SK-N-SH (cell line): ENCODE measurements around the gene NUDT1. TPM values are rescaled to one million over a fixed set of nuclear protein-coding genes. Genes with fewer than 3 reads are reported as not detected.

Experiments used
- CTCF ChIA-PET: fragments of 300-600, 350-600 bp; formaldehyde crosslinking; extraction: SDS; loops from one replicate; lab custom pipeline; 2021; lab: Yijun Ruan, JAX
- POLR2A ChIA-PET: fragments of 350-600 bp; sonication (Branson Sonifier 250); formaldehyde crosslinking; extraction: SDS; loops from one replicate; lab custom pipeline; 2020; ENCODE audit warnings: antibody characterized with exemption, inconsistent platforms; lab: Yijun Ruan, JAX
- DNase-seq: peaks from one replicate; pipeline ENCODE4 v3.0.0; 2012
- H2AFZ ChIP-seq: fragments of 200-600 bp; sonication (generic); 2 replicates; pipeline ENCODE4 v1.8.1; 2016; ENCODE audit warnings: antibody characterized with exemption, mild to moderate bottlenecking, low read depth
- H3F3A ChIP-seq: fragments of 200-600 bp; sonication (generic); replicated peaks from 2 replicates; pipeline ENCODE3; 2016; ENCODE audit warnings: antibody characterized with exemption, mild to moderate bottlenecking; ENCODE audit not compliant: insufficient read depth
- H3K27ac ChIP-seq, 2 experiments: fragments of 200-500 bp in 1 of 2; fragments of 200-600 bp in 1 of 2; sonication (Bioruptor generic) in 1 of 2; sonication (generic), shearing (Covaris generic) in 1 of 2; 2 replicates each; pipeline versions ENCODE4 v1.5.1 to v1.6.1; 2014 to 2016; ENCODE audit warnings: low read depth in 2 of 2, inconsistent platforms in 1 of 2, low read length in 1 of 2, mild to moderate bottlenecking in 1 of 2, mixed read lengths in 1 of 2
- H3K27me3 ChIP-seq: fragments of 200-600 bp; sonication (generic), shearing (Covaris generic); 2 replicates; pipeline ENCODE4 v1.6.1; 2016; ENCODE audit warnings: mixed run types; ENCODE audit not compliant: insufficient read depth
- H3K36me3 ChIP-seq, 2 experiments: fragments of 200-500 bp in 1 of 2; fragments of 200-600 bp in 1 of 2; sonication (Bioruptor generic) in 1 of 2; sonication (generic) in 1 of 2; replicated peaks in 1 of 2; 2 replicates each; pipeline versions ENCODE3 to v1.5.1; 2014 to 2016; ENCODE audit warnings: low read length in 1 of 2, mild to moderate bottlenecking in 1 of 2; ENCODE audit not compliant: insufficient read depth in 2 of 2, control insufficient read depth in 1 of 2
- H3K4me1 ChIP-seq, 2 experiments: fragments of 200-500 bp in 1 of 2; fragments of 200-600 bp in 1 of 2; sonication (Bioruptor generic) in 1 of 2; sonication (generic), shearing (Covaris generic) in 1 of 2; 2 replicates each; pipeline versions ENCODE4 v1.5.1 to v1.6.1; 2014 to 2016; ENCODE audit warnings: low read depth in 1 of 2, low read length in 1 of 2, mixed run types in 1 of 2; ENCODE audit not compliant: insufficient read depth in 2 of 2, control insufficient read depth in 1 of 2
- H3K4me2 ChIP-seq: fragments of 200-600 bp; sonication (generic), shearing (Covaris generic); 2 replicates; pipeline ENCODE4 v1.6.1; 2017; ENCODE audit warnings: mixed run types
- H3K4me3 ChIP-seq, 2 experiments: fragments of 200-500 bp in 1 of 2; fragments of 200-600 bp in 1 of 2; sonication (Bioruptor generic) in 1 of 2; sonication (generic), shearing (Covaris generic) in 1 of 2; 2 replicates each; pipeline versions ENCODE4 v1.5.1 to v1.8.1; 2014 to 2016; ENCODE audit warnings: low read depth in 2 of 2, inconsistent platforms in 1 of 2, low read length in 1 of 2, mild to moderate bottlenecking in 1 of 2, mixed read lengths in 1 of 2, moderate library complexity in 1 of 2
- H3K79me2 ChIP-seq: fragments of 200-600 bp; sonication (generic); 2 replicates; pipeline ENCODE4 v1.8.1; 2017; ENCODE audit warnings: mild to moderate bottlenecking; ENCODE audit not compliant: insufficient read depth
- H3K9ac ChIP-seq: fragments of 200-600 bp; sonication (generic); 2 replicates; pipeline ENCODE4 v1.6.1; 2017; ENCODE audit warnings: mixed run types
- H3K9me2 ChIP-seq: fragments of 200-600 bp; sonication (generic); 2 replicates; pipeline ENCODE4 v1.6.1; 2017; ENCODE audit warnings: mixed run types
- H3K9me3 ChIP-seq: fragments of 200-600 bp; sonication (generic); 2 replicates; pipeline ENCODE4 v1.6.1; 2017; ENCODE audit warnings: mixed run types, mild to moderate bottlenecking, moderate library complexity
- H4K20me1 ChIP-seq: fragments of 200-600 bp; sonication (generic); 2 replicates; pipeline ENCODE4 v1.6.1; 2017; ENCODE audit warnings: mild to moderate bottlenecking, mixed run types; ENCODE audit not compliant: insufficient read depth
- FOSL2 ChIP-seq: IDR thresholded peaks from 2 replicates; pipeline ENCODE4 v1.4.0; 2012; ENCODE audit warnings: low read depth, mild to moderate bottlenecking, moderate library complexity, borderline replicate concordance
- FOXJ3 ChIP-seq: sonication (generic); formaldehyde crosslinking; IDR thresholded peaks from 2 replicates; pipeline ENCODE4 v1.5.1; 2020; ENCODE audit warnings: mild to moderate bottlenecking, missing genetic modification reagents
- FOXM1 ChIP-seq: IDR thresholded peaks from 2 replicates; pipeline ENCODE4 v1.4.0; 2012; ENCODE audit warnings: low read depth, mild to moderate bottlenecking
- GABPA ChIP-seq: IDR thresholded peaks from 2 replicates; pipeline ENCODE4 v1.4.0; 2012; ENCODE audit warnings: low read depth, mild to moderate bottlenecking
- MXI1 ChIP-seq: IDR thresholded peaks from 2 replicates; pipeline ENCODE4 v1.6.1; 2012; ENCODE audit warnings: mild to moderate bottlenecking, low read depth, low read length, improper control_type of control experiment
- NRF1 ChIP-seq: IDR thresholded peaks from 2 replicates; pipeline ENCODE4 v1.6.1; 2012; ENCODE audit warnings: low read depth, mild to moderate bottlenecking, low read length
- POLR2AphosphoS5 ChIP-seq: IDR thresholded peaks from 2 replicates; pipeline ENCODE4 v1.6.1; 2012; ENCODE audit warnings: low read depth, low read length
- RCOR1 ChIP-seq: fragments of 150-350 bp; IDR thresholded peaks from 2 replicates; pipeline ENCODE4 v1.6.1; 2017; ENCODE audit warnings: antibody characterized with exemption, low read length
- SIN3A ChIP-seq: IDR thresholded peaks from 2 replicates; pipeline ENCODE4 v1.6.1; 2012; ENCODE audit warnings: low read depth, mild to moderate bottlenecking, low read length, moderate library complexity, borderline replicate concordance
- TEAD4 ChIP-seq: IDR thresholded peaks from 2 replicates; pipeline ENCODE4 v1.4.0; 2012; ENCODE audit warnings: mild to moderate bottlenecking, borderline replicate concordance; ENCODE audit not compliant: insufficient read depth
- USF2 ChIP-seq: fragments of 150-350 bp; IDR thresholded peaks from 2 replicates; pipeline ENCODE4 v1.6.1; 2017; ENCODE audit warnings: antibody characterized with exemption, low read length, low read depth, borderline replicate concordance
- YY1 ChIP-seq: IDR thresholded peaks from 2 replicates; pipeline ENCODE4 v1.4.0; 2012; ENCODE audit warnings: low read depth, mild to moderate bottlenecking
- WGBS: methylation state at CpG from one replicate; pipeline ENCODE4 v1.1.6; 2017; ENCODE audit warnings: low lambda C conversion rate; 5-methylcytosine and 5-hydroxymethylcytosine counted together
- polyA plus RNA-seq, 3 experiments: library from polyadenylated mRNA; depleted of rRNA; stranded (reverse); fragments of >200 nt; gene quantifications; 2 replicates each; pipeline ENCODE4 v1.2.3, GENCODE V29; 2012
- TF ChIP-seq, protein P1 (sequence below): IDR thresholded peaks from 2 replicates; pipeline ENCODE4 v1.4.0; 2012; ENCODE audit warnings: low read depth, borderline replicate concordance
- TF ChIP-seq, protein P2 (sequence below): IDR thresholded peaks from 2 replicates; pipeline ENCODE4; 2012

Gene NUDT1
- polyA plus RNA-seq, 1 of the 3 experiments (the other 2 are of a cell fraction): 98.1 TPM

DNA sequence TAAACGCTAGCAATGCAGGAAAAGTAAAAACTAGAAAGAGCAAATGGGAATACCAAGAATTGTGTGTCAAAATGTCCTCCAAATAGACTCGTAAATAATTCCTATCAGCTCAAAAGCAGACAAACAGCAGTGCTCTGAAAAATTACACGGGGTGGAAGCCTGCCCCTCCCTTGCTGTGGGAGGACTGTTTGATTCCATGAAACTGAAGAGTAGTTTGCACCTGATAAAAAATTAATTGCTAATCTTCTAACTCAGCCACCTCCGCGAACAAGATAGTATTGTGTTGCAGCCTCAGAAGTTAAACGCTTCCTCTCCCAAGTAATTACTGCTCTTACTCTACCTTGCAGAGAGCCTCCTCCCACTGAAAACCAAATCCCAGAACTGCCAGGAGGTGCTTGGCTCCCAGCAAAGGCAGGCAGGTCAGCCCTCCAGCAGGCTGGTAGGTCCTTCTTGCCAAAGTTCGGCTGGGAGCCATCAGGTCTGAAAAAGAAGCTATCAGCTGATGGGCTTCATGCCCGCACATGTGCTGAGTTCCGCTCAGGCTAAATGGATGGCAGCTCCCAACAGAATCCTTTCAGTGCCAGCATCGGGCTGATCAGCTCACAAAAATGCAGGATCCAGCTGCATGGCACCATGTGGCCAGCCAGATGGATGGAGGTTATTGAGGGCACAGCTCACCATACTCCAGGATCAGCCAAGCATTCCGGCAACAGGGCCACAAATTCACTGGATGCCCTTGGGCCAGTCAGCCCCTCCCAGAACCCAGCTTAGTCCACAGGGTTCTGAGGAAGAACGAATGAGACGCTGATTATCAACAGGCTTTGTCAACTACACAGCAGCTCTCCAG, 46.4 kb upstream of the NUDT1 start:
- POLR2A ChIA-PET: no interaction called here

More for the DNA sequence above, 46.4 kb upstream of the NUDT1 start:
- DNase-seq: no peak
- no peak for TF ChIP-seq FOXJ3 (CRISPR knock-in tag)
- no peak for TF ChIP-seq TEAD4
- no peak for TF ChIP-seq YY1
- TF ChIP-seq, protein P1, sequence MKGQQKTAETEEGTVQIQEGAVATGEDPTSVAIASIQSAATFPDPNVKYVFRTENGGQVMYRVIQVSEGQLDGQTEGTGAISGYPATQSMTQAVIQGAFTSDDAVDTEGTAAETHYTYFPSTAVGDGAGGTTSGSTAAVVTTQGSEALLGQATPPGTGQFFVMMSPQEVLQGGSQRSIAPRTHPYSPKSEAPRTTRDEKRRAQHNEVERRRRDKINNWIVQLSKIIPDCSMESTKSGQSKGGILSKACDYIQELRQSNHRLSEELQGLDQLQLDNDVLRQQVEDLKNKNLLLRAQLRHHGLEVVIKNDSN: no peak
- TF ChIP-seq, protein P2, sequence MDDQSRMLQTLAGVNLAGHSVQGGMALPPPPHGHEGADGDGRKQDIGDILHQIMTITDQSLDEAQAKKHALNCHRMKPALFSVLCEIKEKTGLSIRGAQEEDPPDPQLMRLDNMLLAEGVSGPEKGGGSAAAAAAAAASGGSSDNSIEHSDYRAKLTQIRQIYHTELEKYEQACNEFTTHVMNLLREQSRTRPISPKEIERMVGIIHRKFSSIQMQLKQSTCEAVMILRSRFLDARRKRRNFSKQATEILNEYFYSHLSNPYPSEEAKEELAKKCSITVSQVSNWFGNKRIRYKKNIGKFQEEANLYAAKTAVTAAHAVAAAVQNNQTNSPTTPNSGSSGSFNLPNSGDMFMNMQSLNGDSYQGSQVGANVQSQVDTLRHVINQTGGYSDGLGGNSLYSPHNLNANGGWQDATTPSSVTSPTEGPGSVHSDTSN: no peak
- no peak for TF ChIP-seq FOSL2
- TF ChIP-seq GABPA: no peak
- no peak for TF ChIP-seq USF2
- no peak for TF ChIP-seq RCOR1
- TF ChIP-seq FOXM1: no peak
- no peak for TF ChIP-seq MXI1
- no peak for TF ChIP-seq POLR2AphosphoS5
- no peak for TF ChIP-seq SIN3A
- no peak for TF ChIP-seq NRF1
- Histone ChIP-seq H4K20me1 (no peaks in the 10 kb centered on the region), H3K27me3 (no peaks in the 10 kb centered on the region), H3K4me3 (peak overlapping the region in 1 of 2 experiments; percentile 7; a peak in 1 of 4 replicates), H3K27ac (no peak overlapping the region), H3K79me2 (no peaks in the 10 kb centered on the region), H3K4me2 (no peak overlapping the region), H3K9ac (no peak overlapping the region), H3K9me3 (peaks cover 6% of the 10 kb centered on the region; the same call in 1 of the 2 replicates), H3K36me3 (peaks cover 23 to 39% of the 10 kb centered on the region in 2 experiments), H2AFZ (no peak overlapping the region), H3K9me2 (no peaks in the 10 kb centered on the region), H3K4me1 (peaks cover 0 to 15% of the 10 kb centered on the region in 2 experiments; a peak in 1 of 4 replicates), H3F3A (no peaks in the 10 kb centered on the region)
- WGBS: 94% methylated on average over 10 of the region's 13 CpGs
- CTCF ChIA-PET: interaction anchor here (0.9 to 4.0 kb wide), 10 partner anchors 7 to 617 kb away, joined by 3 to 24 read pairs (median 4); no protein-coding TSS in a partner anchor
